ENCODE measurements around the gene IFT80.
"Not testable (repeated sequence)": the region's sequence is repeated elsewhere in the genome, so short reads cannot be mapped to it uniquely, and the experiment has no call there.

Gene IFT80

GRCh38 chr3:160265088-160265487 lies 133.9 kb downstream of the IFT80 start:
- no peak for DNase-seq (ENCODE audit: low spot score)

- no peak for DNase-seq (ENCODE audit: low spot score)
These were observed 138.3 kb downstream of the IFT80 start for GRCh38 chr3:160260587-160261270.

- no peak for DNase-seq (ENCODE audit: low spot score)
These were observed 139.4 kb downstream of the IFT80 start for GRCh38 chr3:160259589-160259988.

GRCh38 chr3:160257606-160258005 lies 141.4 kb downstream of the IFT80 start:
- no peak for DNase-seq (ENCODE audit: low spot score)

- DNase-seq (ENCODE audit: low spot score), result no peak
These were observed 145.7 kb downstream of the IFT80 start for GRCh38 chr3:160253298-160253697.

- no peak for DNase-seq (ENCODE audit: low spot score)
These were observed 151.3 kb downstream of the IFT80 start for GRCh38 chr3:160247766-160248165.

- DNase-seq (ENCODE audit: low spot score), result no peak
These were observed 153.7 kb downstream of the IFT80 start for GRCh38 chr3:160245261-160245800.

- DNase-seq (ENCODE audit: low spot score), result not testable (repeated sequence)
These were observed 158.3 kb downstream of the IFT80 start for GRCh38 chr3:160240719-160241118.

- no peak for DNase-seq (ENCODE audit: low spot score)
These were observed 167.0 kb downstream of the IFT80 start for GRCh38 chr3:160232014-160232413.

- no peak for DNase-seq (ENCODE audit: low spot score)
These were observed 171.6 kb downstream of the IFT80 start for GRCh38 chr3:160227419-160227818.

- DNase-seq (ENCODE audit: low spot score), result no peak
These were observed 172.8 kb downstream of the IFT80 start for GRCh38 chr3:160226026-160226907.

GRCh38 chr3:160225176-160226025 lies 173.6 kb downstream of the IFT80 start, which contains the start of gene C3orf80:
Gene C3orf80 (plus strand): TSS chr3:160225422. CDS start chr3:160225636, 214 bp downstream.
- peak; percentile 67 for DNase-seq (ENCODE audit: low spot score)

- no peak for DNase-seq (ENCODE audit: low spot score)
These were observed 174.2 kb downstream of the IFT80 start for GRCh38 chr3:160224811-160225175.

GRCh38 chr3:160224256-160224655 lies 174.8 kb downstream of the IFT80 start:
- peak; percentile 13 for DNase-seq (ENCODE audit: low spot score)

- DNase-seq (ENCODE audit: low spot score), result no peak
These were observed 178.0 kb downstream of the IFT80 start for GRCh38 chr3:160221019-160221418.

GRCh38 chr3:160220038-160220437 lies 179.0 kb downstream of the IFT80 start:
- no peak for DNase-seq (ENCODE audit: low spot score)

GRCh38 chr3:160218136-160218535 lies 180.9 kb downstream of the IFT80 start:
- DNase-seq (ENCODE audit: low spot score), result no peak

GRCh38 chr3:160217675-160218074 lies 181.3 kb downstream of the IFT80 start:
- DNase-seq (ENCODE audit: low spot score), result no peak

- DNase-seq (ENCODE audit: low spot score), result no peak
These were observed 185.8 kb downstream of the IFT80 start for GRCh38 chr3:160213191-160213590.

- no peak for DNase-seq (ENCODE audit: low spot score)
These were observed 188.2 kb downstream of the IFT80 start for GRCh38 chr3:160210799-160211221.

- DNase-seq (ENCODE audit: low spot score), result no peak
These were observed 188.7 kb downstream of the IFT80 start for GRCh38 chr3:160210341-160210740.

Data from Ammon's horn (tissue), 1 donor.